ENCODE measurements around the gene CABCOCO1.

DNA sequence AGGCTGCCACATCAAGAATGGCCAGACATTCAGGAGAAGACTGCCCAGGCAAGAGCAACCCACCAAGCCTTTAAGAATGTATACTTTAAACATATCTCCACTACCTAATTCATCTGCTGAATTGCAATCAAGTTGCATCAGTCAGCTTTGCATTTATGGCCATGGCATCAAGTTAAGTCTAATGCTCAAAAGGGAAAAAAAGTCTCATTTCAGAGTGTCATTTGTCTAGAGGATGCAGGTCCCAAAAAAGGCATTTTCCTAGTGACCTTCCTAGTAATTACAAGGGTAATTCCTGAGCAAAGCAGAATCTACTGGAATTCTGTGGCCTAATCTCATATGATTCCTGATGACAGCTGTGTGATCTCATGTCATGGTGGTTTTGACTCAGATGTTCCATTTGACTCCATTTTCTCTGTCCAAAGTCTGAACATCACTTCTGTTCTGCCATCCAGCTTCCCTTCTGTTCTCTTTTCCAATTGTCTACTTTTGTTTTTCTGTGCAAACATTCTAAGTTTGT lies 7.3 kb upstream of the CABCOCO1 start:
- TF ChIP-seq CTCF (IDR thresholded peaks at IDR 0.05) (no peak), POLR2A (IDR thresholded peaks at IDR 0.05) (no peak), EP300 (IDR thresholded peaks at IDR 0.05) (no peak)
